H1 (cell line): ENCODE measurements around the gene PIGV. TPM values are rescaled to one million over a fixed set of nuclear protein-coding genes. Genes with fewer than 3 reads are reported as not detected.

Experiments used
- CTCF ChIA-PET: fragments of 300-600 bp; sonication (Branson Sonifier 250); formaldehyde crosslinking; loops from one replicate; lab custom pipeline; 2021; ENCODE audit not compliant: partially characterized antibody; lab: Charles Lee
- POLR2A ChIA-PET: fragments of 300-600 bp; sonication (Branson Sonifier 250); formaldehyde crosslinking; loops from one replicate; lab custom pipeline; 2021; ENCODE audit warnings: inconsistent platforms; ENCODE audit not compliant: partially characterized antibody; lab: Charles Lee
- DNase-seq, 2 experiments: peaks; one replicate each; pipeline versions ENCODE4 v3.0.0 to v3.0.0-alpha.2; 2010 to 2022; ENCODE audit warnings: low spot score in 2 of 2, low read depth in 1 of 2, mixed read lengths in 1 of 2
- FAIRE-seq: peaks from 2 replicates; lab custom pipeline; 2011; peaks lifted over from hg19 to GRCh38; lab: Jason Lieb, UNC
- H2AFZ ChIP-seq: 2 replicates; pipeline ENCODE4 v1.8.1; 2012; ENCODE audit warnings: low read length, inconsistent platforms
- H2AK5ac ChIP-seq: 2 replicates; pipeline ENCODE4 v1.6.1; 2013; ENCODE audit warnings: low read depth, low read length
- H2BK120ac ChIP-seq: replicated peaks from 2 replicates; pipeline ENCODE3; 2013; ENCODE audit warnings: low read depth, low read length, inconsistent platforms
- H2BK12ac ChIP-seq: 2 replicates; pipeline ENCODE4 v1.6.1; 2013; ENCODE audit warnings: low read depth, low read length
- H2BK15ac ChIP-seq: 2 replicates; pipeline ENCODE4 v1.6.1; 2013; ENCODE audit warnings: low read length
- H2BK20ac ChIP-seq: 2 replicates; pipeline ENCODE4 v1.6.1; 2013; ENCODE audit warnings: low read length
- H2BK5ac ChIP-seq: 2 replicates; pipeline ENCODE4 v1.6.1; 2013; ENCODE audit warnings: low read depth, low read length
- H3K14ac ChIP-seq: 2 replicates; pipeline ENCODE4 v1.6.1; 2013; ENCODE audit warnings: inconsistent platforms; ENCODE audit not compliant: insufficient read length
- H3K18ac ChIP-seq: 2 replicates; pipeline ENCODE4 v1.6.1; 2013; ENCODE audit warnings: low read length; ENCODE audit errors: extremely low read depth
- H3K23ac ChIP-seq: 2 replicates; pipeline ENCODE4 v1.6.1; 2013; ENCODE audit warnings: inconsistent platforms; ENCODE audit not compliant: insufficient read length
- H3K23me2 ChIP-seq: 2 replicates; pipeline ENCODE4 v1.6.1; 2013; ENCODE audit warnings: low read depth, low read length
- H3K27ac ChIP-seq: 2 replicates; pipeline ENCODE4 v1.6.1; 2011; ENCODE audit warnings: low read depth, low read length, inconsistent platforms
- H3K27me3 ChIP-seq, 4 experiments: replicated peaks in 1 of 4; 1 replicate in 1 of 4; 2 replicates in 3 of 4; pipeline versions ENCODE4 v1.6.1 to v1.8.1; 2011 to 2013; ENCODE audit warnings: low read length in 3 of 4, mild to moderate bottlenecking in 3 of 4, inconsistent platforms in 2 of 4, mixed read lengths in 2 of 4, moderate library complexity in 1 of 4; ENCODE audit not compliant: control insufficient read depth in 3 of 4, insufficient read depth in 3 of 4; ENCODE audit errors: extremely low read depth in 1 of 4
- H3K36me3 ChIP-seq, 4 experiments: 2 replicates each; pipeline versions ENCODE4 v1.6.1 to v1.8.1; 2011 to 2013; ENCODE audit warnings: mild to moderate bottlenecking in 4 of 4, low read length in 3 of 4, moderate library complexity in 2 of 4, control low read depth in 1 of 4, inconsistent platforms in 1 of 4; ENCODE audit not compliant: insufficient read depth in 4 of 4, control insufficient read depth in 2 of 4
- H3K4ac ChIP-seq: replicated peaks from 2 replicates; pipeline ENCODE3; 2013; ENCODE audit warnings: low read length, low read depth, mixed read lengths, inconsistent platforms; ENCODE audit not compliant: insufficient read length
- H3K4me1 ChIP-seq, 4 experiments: replicated peaks in 1 of 4; 1 replicate in 1 of 4; 2 replicates in 3 of 4; pipeline versions ENCODE4 v1.6.1 to v1.8.1; 2011 to 2013; ENCODE audit warnings: low read length in 3 of 4, inconsistent platforms in 2 of 4, mixed read lengths in 1 of 4; ENCODE audit not compliant: insufficient read depth in 4 of 4, control insufficient read depth in 3 of 4
- H3K4me2 ChIP-seq, 2 experiments: 2 replicates each; pipeline versions ENCODE4 v1.6.1 to v1.8.1; 2011 to 2013; ENCODE audit warnings: low read depth in 2 of 2, low read length in 2 of 2, control low read depth in 1 of 2, inconsistent platforms in 1 of 2, mild to moderate bottlenecking in 1 of 2; ENCODE audit not compliant: insufficient read depth in 1 of 2
- H3K4me3 ChIP-seq, 4 experiments: fragments of 200-600, 300-600 bp in 1 of 4; sonication (generic), shearing (Covaris generic), sonication (Bioruptor Twin) in 1 of 4; 2 replicates each; pipeline versions ENCODE4 v1.5.1 to v1.8.1; 2011 to 2016; ENCODE audit warnings: low read length in 4 of 4, low read depth in 3 of 4, control low read depth in 2 of 4, inconsistent platforms in 2 of 4, mild to moderate bottlenecking in 2 of 4, mixed read lengths in 1 of 4, moderate library complexity in 1 of 4; ENCODE audit not compliant: insufficient read depth in 2 of 4; ENCODE audit errors: extremely low read depth in 1 of 4
- H3K56ac ChIP-seq: replicated peaks from 2 replicates; pipeline ENCODE3; 2013; ENCODE audit warnings: low read depth, mild to moderate bottlenecking, mixed read lengths, low read length, inconsistent platforms; ENCODE audit not compliant: insufficient read length
- H3K79me1 ChIP-seq: 2 replicates; pipeline ENCODE4 v1.6.1; 2013; ENCODE audit warnings: low read depth, low read length, control low read depth
- H3K79me2 ChIP-seq, 2 experiments: 2 replicates each; pipeline versions ENCODE4 v1.6.1 to v1.8.1; 2012 to 2013; ENCODE audit warnings: low read length in 2 of 2, mild to moderate bottlenecking in 2 of 2, inconsistent platforms in 1 of 2; ENCODE audit not compliant: insufficient read depth in 2 of 2, control insufficient read depth in 1 of 2
- H3K9ac ChIP-seq, 4 experiments: replicated peaks in 1 of 4; 1 replicate in 1 of 4; 2 replicates in 3 of 4; pipeline versions ENCODE4 v1.6.1 to v1.8.1; 2011 to 2013; ENCODE audit warnings: low read depth in 3 of 4, low read length in 3 of 4, control low read depth in 2 of 4, mild to moderate bottlenecking in 2 of 4, moderate library complexity in 2 of 4, inconsistent platforms in 1 of 4; ENCODE audit errors: extremely low read depth in 1 of 4
- H3K9me3 ChIP-seq, 2 experiments: 2 replicates each; pipeline versions ENCODE4 v1.6.1 to v1.8.1; 2012 to 2013; ENCODE audit warnings: mild to moderate bottlenecking in 2 of 2, moderate library complexity in 2 of 2, control low read depth in 1 of 2, inconsistent platforms in 1 of 2, low read depth in 1 of 2, low read length in 1 of 2, mixed read lengths in 1 of 2; ENCODE audit not compliant: insufficient read depth in 2 of 2
- H4K20me1 ChIP-seq, 2 experiments: replicated peaks in 1 of 2; 2 replicates each; pipeline versions ENCODE3 to v1.8.1; 2011 to 2013; ENCODE audit warnings: inconsistent platforms in 2 of 2, low read length in 2 of 2, mild to moderate bottlenecking in 1 of 2; ENCODE audit not compliant: insufficient read depth in 2 of 2, control insufficient read depth in 1 of 2
- H4K5ac ChIP-seq: 2 replicates; pipeline ENCODE4 v1.6.1; 2013; ENCODE audit warnings: low read length, low read depth, mixed read lengths, inconsistent platforms; ENCODE audit not compliant: insufficient read length
- H4K8ac ChIP-seq: 2 replicates; pipeline ENCODE4 v1.8.0; 2013; ENCODE audit warnings: mild to moderate bottlenecking, moderate library complexity, low read length, inconsistent platforms; ENCODE audit not compliant: insufficient read depth; ENCODE audit errors: extremely low read depth
- H4K91ac ChIP-seq: replicated peaks from 2 replicates; pipeline ENCODE3; 2013; ENCODE audit warnings: low read length, mixed read lengths, inconsistent platforms; ENCODE audit not compliant: insufficient read length
- BCL11A ChIP-seq, 2 experiments: IDR thresholded peaks; one replicate each; pipeline ENCODE4 v1.6.1; 2011; ENCODE audit warnings: low read depth in 2 of 2, low read length in 2 of 2, mild to moderate bottlenecking in 2 of 2
- CBX5 ChIP-seq: fragments of 300-800, 300-1000 bp; sonication (generic); IDR thresholded peaks from 2 replicates; pipeline ENCODE4 v1.7.1; 2016; ENCODE audit warnings: antibody characterized with exemption, low read length, low read depth
- CEBPB ChIP-seq: IDR thresholded peaks from 2 replicates; pipeline ENCODE4 v1.6.1; 2012; ENCODE audit warnings: low read depth, low read length
- CHD2 ChIP-seq: IDR thresholded peaks from 2 replicates; pipeline ENCODE4 v1.6.1; 2012; ENCODE audit warnings: low read length, improper control_type of control experiment
- CTBP2 ChIP-seq: IDR thresholded peaks from 2 replicates; pipeline ENCODE4 v1.7.0; 2011; ENCODE audit warnings: borderline replicate concordance, mild to moderate bottlenecking, moderate library complexity, mixed read lengths, low read length; ENCODE audit not compliant: insufficient read depth, insufficient read length
- FOSL1 ChIP-seq: IDR thresholded peaks from 2 replicates; pipeline ENCODE4 v1.6.1; 2011; ENCODE audit warnings: mild to moderate bottlenecking, low read depth, low read length, moderate library complexity; ENCODE audit not compliant: insufficient read depth
- GTF2F1 ChIP-seq: IDR thresholded peaks from 2 replicates; pipeline ENCODE4 v1.6.1; 2012; ENCODE audit warnings: low read depth, low read length, improper control_type of control experiment, borderline replicate concordance
- POLR2AphosphoS5 ChIP-seq: IDR thresholded peaks from 2 replicates; pipeline ENCODE4 v1.6.1; 2011; ENCODE audit warnings: low read depth, low read length
- TBP ChIP-seq: IDR thresholded peaks from 2 replicates; pipeline ENCODE4 v1.6.1; 2011; ENCODE audit warnings: low read depth, low read length, improper control_type of control experiment
- USF2 ChIP-seq: IDR thresholded peaks from 2 replicates; pipeline ENCODE4 v1.6.1; 2011; ENCODE audit warnings: low read length, improper control_type of control experiment
- WGBS, 2 experiments: shearing (Covaris generic) in 1 of 2; methylation state at CpG; one replicate each; pipeline versions ENCODE4 v1.1.6 to v1.1.7; 2013 to 2015; ENCODE audit warnings: low lambda C conversion rate in 2 of 2, mixed read lengths in 2 of 2, inconsistent platforms in 1 of 2, low coverage in 1 of 2, missing lambda C conversion rate in 1 of 2; ENCODE audit not compliant: insufficient replicate concordance in 2 of 2, insufficient coverage in 1 of 2, insufficient read length in 1 of 2; ENCODE audit errors: extremely low coverage in 1 of 2, missing lambda C conversion rate in 1 of 2; 5-methylcytosine and 5-hydroxymethylcytosine counted together
- polyA plus RNA-seq, 7 experiments: library from polyadenylated mRNA; depleted of rRNA in 3 of 7; stranded (reverse) in 5 of 7; unstranded in 2 of 7; fragments of >200 nt in 5 of 7; fragments of 200-250 nt in 2 of 7; gene quantifications; 1 replicate in 5 of 7; 2 replicates in 1 of 7; 4 replicates in 1 of 7; pipeline versions ENCODE4 v1.2.1 to v1.2.3, GENCODE V29; 2011 to 2013; ENCODE audit warnings: missing spikeins in 2 of 7, mixed read lengths in 2 of 7
- total RNA-seq: library from RNA; stranded (reverse); fragmentation: NEBNext Ultra II Directional; extraction: Animal tissue kit (Norgen Biotek cat#: 25700); gene quantifications from 2 replicates; pipeline ENCODE4 v1.2.1, GENCODE V29; 2021

The PIGV gene
- total and polyA plus RNA-seq, 2 of the 8 experiments (the other 6 are each of a cell fraction or from before 2014, with no cell fraction given), result 8.5 to 20.9 TPM

GRCh38 chr1:26781206-26781825, 6.4 kb upstream of the PIGV start:
- Histone ChIP-seq H3K4me3 (no peak overlapping the region), H3K9ac (no peak overlapping the region), H2AFZ (no peak overlapping the region), H3K14ac (no peak overlapping the region), H3K4me1 (peaks cover 0 to 8% (median 5%) of the 10 kb centered on the region in 4 experiments; a peak in 4 of 7 replicates), H3K36me3 (peaks cover 30 to 56% (median 41%) of the 10 kb centered on the region in 4 experiments), H3K9me3 (no peaks in the 10 kb centered on the region), H4K8ac (no peak overlapping the region; the same call in 1 of the 2 replicates), H3K23ac (no peak overlapping the region), H2BK120ac (no peak overlapping the region), H3K4ac (no peak overlapping the region), H2BK20ac (no peak overlapping the region), H3K4me2 (no peak overlapping the region), H3K27ac (no peak overlapping the region), H4K5ac (no peak overlapping the region), H3K18ac (no peak overlapping the region), H3K79me2 (no peaks in the 10 kb centered on the region), H3K27me3 (no peaks in the 10 kb centered on the region), H3K56ac (no peak overlapping the region), H2BK12ac (no peak overlapping the region), H3K79me1 (no peaks in the 10 kb centered on the region), H2AK5ac (no peak overlapping the region), H2BK15ac (no peak overlapping the region), H3K23me2 (no peaks in the 10 kb centered on the region; the same call in 1 of the 2 replicates), H2BK5ac (no peak overlapping the region), H4K91ac (no peak overlapping the region), H4K20me1 (peaks cover 5 to 9% of the 10 kb centered on the region in 2 experiments)
- FAIRE-seq (no peak), DNase-seq (no peak)
- no peak for TF ChIP-seq POLR2AphosphoS5
- no peak for TF ChIP-seq FOSL1
- TF ChIP-seq CTBP2, result no peak
- no peak for TF ChIP-seq GTF2F1
- TF ChIP-seq TBP, result no peak
- no peak for TF ChIP-seq USF2
- no peak for TF ChIP-seq CEBPB
- no peak for TF ChIP-seq CBX5
- TF ChIP-seq CHD2, result no peak
- TF ChIP-seq BCL11A (IDR thresholded peaks at IDR 0.05; ENCODE audit: low read depth in 2 of 2, low read length in 2 of 2), result no peak
- POLR2A ChIA-PET, result interaction anchor here (0.5 to 11.6 kb wide), 4 partner anchors 10 to 446 kb away, joined by 3 to 118 read pairs (median 4); partner anchors contain the start of gene ARID1A
- 91% methylated on average over 11 of the region's 11 CpGs; no CpG with 5 or more reads in 1 of the 2 experiments for WGBS, 2 experiments
- CTCF ChIA-PET, result interaction anchor here (0.9 to 2.6 kb wide), 9 partner anchors 9 to 197 kb away, joined by 3 to 6 read pairs (median 4); no protein-coding TSS in a partner anchor
